Osteocyte (in vitro differentiated cells): ENCODE results near the gene MYL12A. TPM values are rescaled to one million over a fixed set of nuclear protein-coding genes. Genes with fewer than 3 reads are reported as not detected.

Experiments
- DNase-seq: peaks from one replicate; pipeline ENCODE4 v3.0.0; 2021; ENCODE audit warnings: mixed read lengths; ENCODE audit not compliant: unreplicated experiment; ENCODE audit errors: extremely low spot score
- H3K27ac Mint-ChIP-seq: one replicate; pipeline ENCODE4 v1.8.0; 2021; ENCODE audit warnings: mild to moderate bottlenecking, mixed read lengths; ENCODE audit not compliant: unreplicated experiment
- H3K27me3 Mint-ChIP-seq: one replicate; pipeline ENCODE4 v1.8.0; 2021; ENCODE audit warnings: mixed read lengths; ENCODE audit not compliant: unreplicated experiment
- H3K36me3 Mint-ChIP-seq: one replicate; pipeline ENCODE4 v1.8.0; 2021; ENCODE audit warnings: mixed read lengths; ENCODE audit not compliant: unreplicated experiment
- H3K4me1 Mint-ChIP-seq: one replicate; pipeline ENCODE4 v1.8.0; 2021; ENCODE audit warnings: mixed read lengths; ENCODE audit not compliant: unreplicated experiment
- H3K4me3 Mint-ChIP-seq: one replicate; pipeline ENCODE4 v1.8.0; 2021; ENCODE audit warnings: mild to moderate bottlenecking, moderate library complexity, mixed read lengths; ENCODE audit not compliant: unreplicated experiment
- H3K9me3 Mint-ChIP-seq: one replicate; pipeline ENCODE4 v1.8.0; 2021; ENCODE audit warnings: mixed read lengths; ENCODE audit not compliant: unreplicated experiment
- total RNA-seq: library from RNA; stranded (reverse); gene quantifications from 2 replicates; pipeline ENCODE4 v1.2.1, GENCODE V29; 2021
- TF ChIP-seq, protein P1 (sequence below): fragments of 200-600 bp; sonication (generic); IDR thresholded peaks from 2 replicates; pipeline ENCODE4 v1.5.0; 2021; ENCODE audit warnings: antibody characterized with exemption, mild to moderate bottlenecking, moderate library complexity

MYL12A gene
- total RNA-seq, 1 donor from 2014 or later: 500 TPM

GRCh38 chr18:3214855-3215637 is 32.6 kb upstream of the MYL12A start:
- H3K9me3 Mint-ChIP-seq: peaks cover 4% of the 10 kb centered on the region
- no peaks in the 10 kb centered on the region for H3K27me3 Mint-ChIP-seq
- peaks cover 62% of the 10 kb centered on the region for H3K4me1 Mint-ChIP-seq
- TF ChIP-seq, protein P1, sequence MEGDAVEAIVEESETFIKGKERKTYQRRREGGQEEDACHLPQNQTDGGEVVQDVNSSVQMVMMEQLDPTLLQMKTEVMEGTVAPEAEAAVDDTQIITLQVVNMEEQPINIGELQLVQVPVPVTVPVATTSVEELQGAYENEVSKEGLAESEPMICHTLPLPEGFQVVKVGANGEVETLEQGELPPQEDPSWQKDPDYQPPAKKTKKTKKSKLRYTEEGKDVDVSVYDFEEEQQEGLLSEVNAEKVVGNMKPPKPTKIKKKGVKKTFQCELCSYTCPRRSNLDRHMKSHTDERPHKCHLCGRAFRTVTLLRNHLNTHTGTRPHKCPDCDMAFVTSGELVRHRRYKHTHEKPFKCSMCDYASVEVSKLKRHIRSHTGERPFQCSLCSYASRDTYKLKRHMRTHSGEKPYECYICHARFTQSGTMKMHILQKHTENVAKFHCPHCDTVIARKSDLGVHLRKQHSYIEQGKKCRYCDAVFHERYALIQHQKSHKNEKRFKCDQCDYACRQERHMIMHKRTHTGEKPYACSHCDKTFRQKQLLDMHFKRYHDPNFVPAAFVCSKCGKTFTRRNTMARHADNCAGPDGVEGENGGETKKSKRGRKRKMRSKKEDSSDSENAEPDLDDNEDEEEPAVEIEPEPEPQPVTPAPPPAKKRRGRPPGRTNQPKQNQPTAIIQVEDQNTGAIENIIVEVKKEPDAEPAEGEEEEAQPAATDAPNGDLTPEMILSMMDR: no peak
- no peaks in the 10 kb centered on the region for H3K36me3 Mint-ChIP-seq
- DNase-seq: no peak
- H3K27ac Mint-ChIP-seq: no peak overlapping the region
- H3K4me3 Mint-ChIP-seq: no peak overlapping the region

GRCh38 chr18:3216987-3217386 is 30.6 kb upstream of the MYL12A start:
- peaks cover 49% of the 10 kb centered on the region for H3K4me1 Mint-ChIP-seq
- H3K27me3 Mint-ChIP-seq: no peaks in the 10 kb centered on the region
- H3K36me3 Mint-ChIP-seq: no peaks in the 10 kb centered on the region
- peaks cover 4% of the 10 kb centered on the region for H3K9me3 Mint-ChIP-seq
- peak overlapping the region; percentile 48 for H3K27ac Mint-ChIP-seq
- DNase-seq: peak; percentile 38
- TF ChIP-seq, protein P1: no peak
- H3K4me3 Mint-ChIP-seq: no peak overlapping the region

- no peaks in the 10 kb centered on the region for H3K27me3 Mint-ChIP-seq
- TF ChIP-seq, protein P1: no peak
- no peaks in the 10 kb centered on the region for H3K36me3 Mint-ChIP-seq
- H3K9me3 Mint-ChIP-seq: peaks cover 4% of the 10 kb centered on the region
- peak overlapping the region; percentile 84 for H3K27ac Mint-ChIP-seq
- peak; percentile 42 for DNase-seq
- peaks cover 42% of the 10 kb centered on the region for H3K4me1 Mint-ChIP-seq
- H3K4me3 Mint-ChIP-seq: no peak overlapping the region
These were observed 29.5 kb upstream of the MYL12A start for GRCh38 chr18:3217948-3218647.

DNA sequence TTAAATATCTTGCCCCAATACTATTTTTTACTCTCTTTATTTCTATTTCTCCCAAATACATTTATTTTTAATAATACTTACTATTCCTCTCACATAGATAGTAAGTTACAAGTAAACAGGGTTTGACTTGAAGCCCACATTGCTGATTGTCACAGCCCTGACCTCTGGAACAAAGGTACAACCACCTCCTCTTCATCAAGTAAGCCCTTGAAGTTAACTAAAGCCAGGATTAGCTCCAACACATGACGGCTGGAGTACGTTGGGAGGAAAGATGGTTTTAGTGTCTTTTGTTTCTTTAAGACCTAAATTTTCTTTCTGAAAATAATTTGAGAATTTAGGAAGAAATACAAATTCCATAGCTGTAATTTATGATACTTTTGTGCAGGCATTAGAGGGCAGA is 28.8 kb upstream of the MYL12A start:
- peaks cover 39% of the 10 kb centered on the region for H3K4me1 Mint-ChIP-seq
- no peaks in the 10 kb centered on the region for H3K36me3 Mint-ChIP-seq
- DNase-seq: peak; percentile 4
- no peak overlapping the region for H3K4me3 Mint-ChIP-seq
- H3K9me3 Mint-ChIP-seq: peaks cover 4% of the 10 kb centered on the region
- peak overlapping the region; percentile 6 for H3K27ac Mint-ChIP-seq
- H3K27me3 Mint-ChIP-seq: no peaks in the 10 kb centered on the region
- TF ChIP-seq, protein P1: no peak

- DNase-seq: no peak
- Mint-ChIP-seq H3K9me3 (peaks cover 4% of the 10 kb centered on the region), H3K4me3 (no peak overlapping the region), H3K36me3 (no peaks in the 10 kb centered on the region), H3K4me1 (peaks cover 39% of the 10 kb centered on the region), H3K27me3 (no peaks in the 10 kb centered on the region), H3K27ac (peak overlapping the region; percentile 45)
- TF ChIP-seq, protein P1: no peak
These were observed 28.4 kb upstream of the MYL12A start for GRCh38 chr18:3219241-3219630.
